Mononuclear cell (primary cell): ENCODE measurements around the gene ZNF329. TPM values are rescaled to one million over a fixed set of nuclear protein-coding genes. Genes with fewer than 3 reads are reported as not detected.

Experiments
- H3K27me3 ChIP-seq: 2 replicates; pipeline ENCODE4 v1.6.0; 2011; ENCODE audit warnings: low read length, control low read depth; ENCODE audit not compliant: insufficient read depth
- H3K4me1 ChIP-seq: 2 replicates; pipeline ENCODE4 v1.5.1; 2011; ENCODE audit warnings: mild to moderate bottlenecking, low read length, control low read depth; ENCODE audit not compliant: insufficient read depth
- H3K4me3 ChIP-seq: 2 replicates; pipeline ENCODE4 v1.5.1; 2011; ENCODE audit warnings: mild to moderate bottlenecking, low read length, moderate library complexity
- H3K9me3 ChIP-seq: 2 replicates; pipeline ENCODE4 v1.5.1; 2011; ENCODE audit warnings: low read depth, mild to moderate bottlenecking, control low read depth, low read length
- total RNA-seq: library from RNA; depleted of rRNA; stranded (reverse); fragments of >200 nt; gene quantifications from one replicate; pipeline ENCODE4 v1.2.3, GENCODE V29; 2012

The ZNF329 gene
- total RNA-seq, 1 donor, result 23.8 TPM

DNA sequence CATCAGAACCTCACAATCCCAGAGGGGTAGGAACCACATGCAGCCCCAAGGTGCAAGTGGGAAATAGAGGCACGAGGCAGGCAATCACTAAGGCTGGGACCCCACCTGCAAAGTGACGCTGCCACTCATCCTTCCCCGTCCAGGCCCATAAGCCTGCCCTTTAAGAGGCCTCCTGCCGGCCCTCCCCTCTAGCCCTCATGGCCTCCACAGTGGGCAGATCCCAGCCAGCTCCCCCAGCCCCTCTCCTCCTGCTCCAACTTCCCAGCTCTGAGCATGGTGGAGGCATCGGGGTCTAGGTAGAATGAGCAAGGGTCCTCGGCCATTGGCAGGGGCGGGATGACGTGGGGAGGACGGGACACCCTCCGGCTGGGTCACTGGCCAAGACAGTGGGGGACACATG is 55.3 kb downstream of the ZNF329 start:
- Histone ChIP-seq H3K9me3 (peaks cover 7% of the 10 kb centered on the region), H3K4me1 (peaks cover 10% of the 10 kb centered on the region), H3K4me3 (no peak overlapping the region), H3K27me3 (no peaks in the 10 kb centered on the region)

DNA sequence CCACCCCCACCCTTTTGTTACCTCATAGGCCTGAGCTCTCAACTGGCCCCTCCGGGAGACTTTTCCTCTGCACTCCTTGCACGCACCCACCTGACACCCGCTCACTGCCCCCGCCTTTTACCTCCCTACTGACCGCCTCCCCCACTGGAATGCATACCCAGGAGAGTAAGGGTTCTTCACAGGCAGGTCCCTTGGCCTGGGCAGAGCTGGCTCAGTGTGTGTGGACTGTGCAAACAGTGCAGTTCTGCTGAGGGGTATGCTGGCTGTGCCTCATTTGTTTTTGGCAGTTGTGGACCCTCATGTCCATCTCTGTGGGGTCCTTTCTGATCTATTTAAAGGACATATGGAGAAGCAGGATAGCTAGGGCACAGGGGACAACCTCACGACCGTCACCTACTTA is 57.5 kb downstream of the ZNF329 start:
- Histone ChIP-seq H3K9me3 (no peaks in the 10 kb centered on the region), H3K4me3 (no peak overlapping the region), H3K27me3 (no peaks in the 10 kb centered on the region), H3K4me1 (peaks cover 4% of the 10 kb centered on the region)

DNA sequence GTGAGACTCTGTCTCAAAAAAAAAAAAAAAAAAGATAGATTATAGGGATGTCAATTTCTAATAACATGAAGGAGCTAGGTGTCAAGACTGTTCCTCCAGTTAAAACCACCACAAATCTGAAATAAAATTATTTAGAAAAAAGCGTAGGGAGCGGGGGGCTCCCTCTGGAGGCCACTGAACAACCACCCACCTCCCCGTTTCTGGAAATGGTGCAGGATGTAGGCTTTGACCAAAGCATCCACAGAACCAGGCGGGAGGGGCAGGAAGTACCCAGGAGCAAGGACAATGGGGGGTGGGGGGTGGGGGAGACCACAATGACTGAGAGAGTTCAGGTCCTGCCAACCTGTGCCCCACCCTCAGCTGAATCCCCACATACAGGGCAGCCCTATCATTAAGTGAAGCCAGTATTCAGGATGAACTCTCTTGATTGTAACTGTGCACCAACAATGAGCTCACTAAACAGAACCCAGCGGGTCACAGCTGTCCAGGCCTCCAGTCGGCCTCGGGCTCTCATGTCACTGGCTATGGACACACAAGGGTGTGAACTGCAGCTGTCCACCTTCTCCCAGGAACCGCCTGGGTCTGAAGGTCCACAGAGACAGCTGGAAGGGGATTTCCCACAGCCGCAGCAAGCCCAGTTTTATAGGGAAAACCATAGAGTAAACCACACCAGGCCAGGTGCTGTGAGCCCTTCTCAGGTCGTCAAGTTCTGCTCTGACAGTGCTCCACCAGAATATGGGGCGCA is 59.2 kb downstream of the ZNF329 start:
- Histone ChIP-seq H3K27me3 (no peaks in the 10 kb centered on the region), H3K4me3 (no peak overlapping the region), H3K4me1 (no peaks in the 10 kb centered on the region), H3K9me3 (no peaks in the 10 kb centered on the region)

DNA sequence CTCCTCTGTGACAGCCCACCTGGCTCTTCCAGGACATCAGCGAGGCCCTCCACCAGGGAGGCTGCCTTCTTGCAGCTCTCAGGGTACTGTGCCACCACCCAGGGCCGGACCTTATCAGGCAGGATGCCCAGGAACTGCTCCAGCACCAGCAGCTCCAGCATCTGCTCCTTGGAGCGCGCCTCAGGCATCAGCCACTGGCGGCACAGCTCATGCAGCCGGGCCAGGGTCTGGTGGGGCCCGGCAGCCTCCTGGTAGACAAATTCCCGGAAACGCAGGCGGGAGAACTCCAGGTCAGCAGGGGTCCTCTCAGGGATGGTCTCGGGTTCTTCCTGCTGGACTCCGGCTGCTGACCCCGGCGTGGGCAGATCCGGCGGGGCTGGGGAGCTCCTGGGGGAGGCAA is 60.7 kb downstream of the ZNF329 start:
- Histone ChIP-seq H3K9me3 (no peaks in the 10 kb centered on the region), H3K27me3 (no peaks in the 10 kb centered on the region), H3K4me1 (no peaks in the 10 kb centered on the region), H3K4me3 (no peak overlapping the region)

DNA sequence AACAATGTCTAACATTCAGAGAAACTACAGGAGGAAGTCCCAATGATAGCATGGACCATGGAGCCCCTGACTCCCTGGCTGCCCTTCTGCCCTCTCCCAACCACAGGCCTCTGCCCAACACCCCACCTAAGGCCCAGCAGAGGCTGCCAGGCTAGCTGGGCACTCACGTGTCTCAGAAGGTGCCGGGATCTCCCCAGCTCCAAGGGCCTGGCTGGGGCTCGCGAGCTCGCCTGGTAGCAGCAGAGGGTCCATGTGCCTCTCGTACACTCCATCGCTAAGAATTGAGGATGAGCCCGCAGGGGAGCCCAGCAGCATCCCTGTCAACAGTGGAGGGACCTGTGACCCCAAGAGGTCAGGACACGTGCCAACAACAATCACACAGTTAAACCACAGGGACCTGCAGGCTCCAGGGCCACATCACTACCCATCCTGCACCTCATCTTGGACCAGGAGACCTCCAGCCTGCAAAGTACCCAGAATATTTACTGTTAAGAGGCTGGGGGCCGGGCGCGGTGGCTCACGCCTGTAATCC is 62.0 kb downstream of the ZNF329 start:
- no peaks in the 10 kb centered on the region for H3K4me1 ChIP-seq
- H3K4me3 ChIP-seq, result no peak overlapping the region
- no peaks in the 10 kb centered on the region for H3K9me3 ChIP-seq
- H3K27me3 ChIP-seq, result no peaks in the 10 kb centered on the region

DNA sequence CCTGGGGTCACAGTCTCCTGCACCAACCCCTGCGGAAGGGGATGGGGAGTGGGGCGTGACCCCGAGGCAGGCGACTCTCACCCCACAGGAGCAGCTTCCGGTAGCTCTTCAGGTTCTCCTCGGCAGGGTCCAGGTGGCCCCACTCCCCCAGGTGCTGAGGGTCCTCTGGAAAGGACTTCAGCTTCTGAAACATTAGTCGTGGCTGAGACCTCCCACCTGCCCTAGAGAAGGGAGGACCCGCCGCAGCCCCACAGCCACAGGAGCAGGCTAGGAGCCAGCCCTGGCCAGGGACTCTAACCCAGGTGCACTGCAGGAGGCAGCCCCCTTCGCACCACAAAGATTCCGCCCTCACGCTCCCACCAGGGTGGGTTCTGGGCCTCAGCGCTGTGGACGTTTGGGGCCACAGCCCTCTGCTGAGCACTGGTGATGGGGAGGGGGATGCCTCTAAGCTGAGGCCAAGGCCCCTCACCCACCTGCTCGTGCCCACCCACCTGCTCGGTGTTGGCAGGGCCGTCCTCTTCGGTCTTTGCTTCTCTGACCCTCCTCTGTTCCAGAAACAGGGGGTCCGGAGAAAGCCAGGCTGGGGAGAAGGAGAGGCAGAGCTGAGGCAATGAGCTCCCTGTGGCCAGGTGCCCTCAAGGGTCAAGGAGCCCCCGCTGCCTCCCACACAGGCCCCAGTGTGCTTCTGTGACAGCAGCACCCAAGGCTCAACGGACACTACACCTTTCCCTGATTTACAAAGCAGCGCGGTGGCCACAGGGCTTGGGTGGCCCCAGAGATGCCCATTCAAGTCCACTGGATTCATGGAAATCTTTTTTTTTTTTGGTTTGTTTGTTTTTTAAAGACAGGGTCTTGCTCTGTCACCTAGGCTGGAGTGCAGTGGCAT is 63.5 kb downstream of the ZNF329 start:
- Histone ChIP-seq H3K9me3 (no peaks in the 10 kb centered on the region), H3K4me3 (no peak overlapping the region), H3K27me3 (no peaks in the 10 kb centered on the region), H3K4me1 (no peaks in the 10 kb centered on the region)

DNA sequence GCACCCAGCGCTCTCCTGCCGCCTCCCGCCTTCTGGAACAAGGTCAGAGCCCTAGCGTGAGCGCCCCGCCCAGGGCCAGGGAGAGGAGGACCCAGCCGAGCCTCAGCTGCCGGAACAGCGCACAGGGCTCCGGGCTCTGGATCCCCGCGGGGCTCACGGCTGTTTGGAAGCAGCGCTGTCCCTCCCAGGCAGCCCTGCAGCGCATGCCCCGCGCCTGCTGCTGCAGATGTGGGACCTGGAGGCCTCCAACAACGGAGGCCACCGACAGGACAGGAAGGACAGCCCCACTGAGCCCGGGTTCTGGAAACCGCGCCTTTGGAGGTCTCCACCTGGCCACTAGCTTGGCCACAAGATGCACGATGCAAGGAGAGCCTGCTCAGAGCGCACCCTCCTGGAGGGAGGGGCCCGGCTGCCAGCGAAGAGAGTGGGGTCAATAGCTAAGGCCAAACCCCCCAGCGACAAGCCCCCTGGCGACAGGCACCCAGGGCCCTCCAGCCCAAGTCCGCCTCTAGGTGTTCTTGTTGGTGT is 65.2 kb downstream of the ZNF329 start:
- Histone ChIP-seq H3K4me1 (no peaks in the 10 kb centered on the region), H3K27me3 (no peaks in the 10 kb centered on the region), H3K4me3 (no peak overlapping the region), H3K9me3 (no peaks in the 10 kb centered on the region)

DNA sequence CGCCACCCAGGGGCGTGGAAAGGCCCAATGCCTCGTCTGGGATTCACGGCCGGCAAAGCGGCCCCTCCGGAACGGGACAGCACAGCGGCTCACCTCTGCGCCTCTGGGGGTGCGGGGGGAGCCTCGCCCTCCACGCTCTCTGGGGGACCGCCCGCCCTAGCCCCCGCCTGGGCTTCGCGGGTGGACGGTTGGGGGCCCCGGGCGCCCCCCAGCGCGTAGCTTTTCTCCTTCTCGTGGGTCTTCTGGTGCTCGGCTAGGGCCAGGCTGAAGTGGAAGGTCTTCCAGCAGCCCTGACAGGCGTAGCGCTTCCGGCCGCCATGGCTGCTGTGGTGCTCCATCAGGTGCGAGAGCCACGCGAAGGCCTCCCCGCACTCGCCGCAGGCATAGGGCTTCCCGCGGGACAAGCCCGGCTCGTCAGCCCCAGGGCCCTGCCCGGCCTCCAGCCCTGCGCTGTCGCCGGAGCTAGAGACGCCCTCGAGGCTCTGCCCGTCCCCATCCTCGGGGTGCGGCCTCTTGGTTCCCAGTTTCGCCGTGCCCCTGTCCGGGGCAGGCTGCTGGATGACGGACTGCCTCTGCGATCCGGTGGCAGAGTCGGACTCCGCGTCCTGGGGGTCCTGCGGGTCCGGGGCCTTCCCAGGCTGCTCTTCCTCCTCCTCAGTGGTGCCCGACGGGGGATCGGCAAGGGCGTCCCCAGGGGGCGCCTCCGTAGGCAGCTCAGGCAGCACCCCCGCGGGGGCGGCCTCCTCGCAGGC is 65.8 kb downstream of the ZNF329 start:
- Histone ChIP-seq H3K4me3 (no peak overlapping the region), H3K9me3 (no peaks in the 10 kb centered on the region), H3K4me1 (no peaks in the 10 kb centered on the region), H3K27me3 (no peaks in the 10 kb centered on the region)

DNA sequence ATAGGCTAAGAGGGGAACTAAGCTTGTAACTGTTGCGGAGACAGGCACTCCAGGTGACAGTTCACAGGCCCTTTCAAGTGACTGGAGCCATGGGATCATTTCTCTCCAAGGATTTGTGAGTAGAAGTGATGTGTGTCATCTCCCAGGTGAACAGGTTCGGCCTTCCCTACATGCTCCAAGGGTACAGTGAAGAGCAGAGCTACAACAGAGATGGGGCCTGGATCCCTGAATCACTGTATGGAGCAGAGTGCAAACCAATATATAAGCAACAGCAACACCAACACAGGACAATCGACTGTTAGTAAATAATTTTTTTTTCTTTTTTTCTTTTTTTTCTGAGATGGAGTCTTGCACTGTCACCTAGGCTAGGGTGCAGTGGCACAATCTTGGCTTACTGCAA is 67.6 kb downstream of the ZNF329 start:
- Histone ChIP-seq H3K4me1 (no peaks in the 10 kb centered on the region), H3K4me3 (no peak overlapping the region), H3K9me3 (no peaks in the 10 kb centered on the region), H3K27me3 (no peaks in the 10 kb centered on the region)

DNA sequence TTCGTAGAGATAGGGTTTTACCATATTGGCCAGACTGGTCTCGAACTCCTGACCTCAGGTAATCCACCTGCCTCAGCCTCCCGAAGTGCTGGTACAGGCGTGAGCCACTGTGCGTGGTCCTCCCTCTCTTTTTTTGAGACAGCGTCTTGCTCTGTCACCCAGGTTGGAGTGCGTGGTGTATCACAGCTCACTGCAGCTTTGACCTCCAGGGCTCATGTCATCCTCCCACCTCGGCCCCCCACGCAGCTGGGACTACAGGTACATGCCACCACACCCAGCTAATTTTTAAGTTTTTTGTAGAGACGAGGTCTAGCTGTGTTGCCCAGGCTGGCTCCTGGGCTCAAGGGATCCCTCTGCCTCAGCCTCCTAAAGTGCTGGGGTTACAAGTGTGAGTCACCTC is 70.8 kb downstream of the ZNF329 start:
- H3K4me3 ChIP-seq, result no peak overlapping the region
- no peaks in the 10 kb centered on the region for H3K27me3 ChIP-seq
- no peaks in the 10 kb centered on the region for H3K9me3 ChIP-seq
- H3K4me1 ChIP-seq, result no peaks in the 10 kb centered on the region

Other genes starting within 250 kb of the ZNF329 start
- gene ZNF417, start 234.2 kb downstream of the ZNF329 start, total RNA-seq, result 23.2 TPM
- 2.7 TPM for gene ZNF418, start 215.4 kb downstream of the ZNF329 start, total RNA-seq
- 17.3 TPM for gene ZNF256, start 203.1 kb downstream of the ZNF329 start, total RNA-seq
- gene C19orf18, start 176.3 kb downstream of the ZNF329 start, total RNA-seq, result 0.21 TPM
- 8.2 TPM for gene ZNF606, start 148.0 kb downstream of the ZNF329 start, total RNA-seq
- gene ZSCAN1, start 116.8 kb downstream of the ZNF329 start, total RNA-seq, result not detected
- gene ZNF135, start 91.5 kb downstream of the ZNF329 start, total RNA-seq, result 0.84 TPM
- 27.3 TPM for gene ZSCAN18, start 52.6 kb downstream of the ZNF329 start, total RNA-seq
- 61.1 TPM for gene ZNF274, start 32.3 kb upstream of the ZNF329 start, total RNA-seq
- 7.2 TPM for gene ZNF544, start 78.1 kb upstream of the ZNF329 start, total RNA-seq
- gene ZNF8, start 128.2 kb upstream of the ZNF329 start, total RNA-seq, result 13.4 TPM
- 124 TPM for gene ERVK3-1, start 154.6 kb upstream of the ZNF329 start, total RNA-seq
- gene ZSCAN22, start 176.2 kb upstream of the ZNF329 start, total RNA-seq, result 0.52 TPM
- gene A1BG, start 202.7 kb upstream of the ZNF329 start, total RNA-seq, result 17.7 TPM
- gene ZNF497, start 212.0 kb upstream of the ZNF329 start, total RNA-seq, result 0.31 TPM
- gene ZNF837, start 230.2 kb upstream of the ZNF329 start, total RNA-seq, result 0.84 TPM
- 1,513 TPM for gene RPS5, start 236.5 kb upstream of the ZNF329 start, total RNA-seq
- gene RNF225, start 244.9 kb upstream of the ZNF329 start, total RNA-seq, result 0.42 TPM